ENCODE measurements around the gene TMX1. TPM values are rescaled to one million over a fixed set of nuclear protein-coding genes. Genes with fewer than 3 reads are reported as not detected.

The TMX1 gene
- total and polyA plus RNA-seq, 4 donors: 11.6 to 22.8 (median 19.4) TPM

- TF ChIP-seq RAD21 (IDR thresholded peaks at IDR 0.05) (no peak), FOXA1 (IDR thresholded peaks at IDR 0.05) (no peak), HNF4G (IDR thresholded peaks at IDR 0.05) (no peak), FOXA2 (IDR thresholded peaks at IDR 0.05) (no peak), GABPA (IDR thresholded peaks at IDR 0.05 in 1 of 2, conservative IDR thresholded peaks at IDR 0.05 in 1 of 2) (no peak), ATF3 (IDR thresholded peaks at IDR 0.05) (no peak), RXRA (IDR thresholded peaks at IDR 0.05) (no peak), NR2F2 (IDR thresholded peaks at IDR 0.05) (no peak), JUND (IDR thresholded peaks at IDR 0.05) (no peak), SP1 (IDR thresholded peaks at IDR 0.05) (no peak), YY1 (IDR thresholded peaks at IDR 0.05) (no peak), HNF4A (conservative IDR thresholded peaks at IDR 0.05) (no peak), EGR1 (IDR thresholded peaks at IDR 0.05; ENCODE audit: low read depth in 2 of 2) (no peak), TAF1 (conservative IDR thresholded peaks at IDR 0.05) (no peak), ZBTB33 (IDR thresholded peaks at IDR 0.05) (no peak)
- TF ChIP-seq, protein P1, sequence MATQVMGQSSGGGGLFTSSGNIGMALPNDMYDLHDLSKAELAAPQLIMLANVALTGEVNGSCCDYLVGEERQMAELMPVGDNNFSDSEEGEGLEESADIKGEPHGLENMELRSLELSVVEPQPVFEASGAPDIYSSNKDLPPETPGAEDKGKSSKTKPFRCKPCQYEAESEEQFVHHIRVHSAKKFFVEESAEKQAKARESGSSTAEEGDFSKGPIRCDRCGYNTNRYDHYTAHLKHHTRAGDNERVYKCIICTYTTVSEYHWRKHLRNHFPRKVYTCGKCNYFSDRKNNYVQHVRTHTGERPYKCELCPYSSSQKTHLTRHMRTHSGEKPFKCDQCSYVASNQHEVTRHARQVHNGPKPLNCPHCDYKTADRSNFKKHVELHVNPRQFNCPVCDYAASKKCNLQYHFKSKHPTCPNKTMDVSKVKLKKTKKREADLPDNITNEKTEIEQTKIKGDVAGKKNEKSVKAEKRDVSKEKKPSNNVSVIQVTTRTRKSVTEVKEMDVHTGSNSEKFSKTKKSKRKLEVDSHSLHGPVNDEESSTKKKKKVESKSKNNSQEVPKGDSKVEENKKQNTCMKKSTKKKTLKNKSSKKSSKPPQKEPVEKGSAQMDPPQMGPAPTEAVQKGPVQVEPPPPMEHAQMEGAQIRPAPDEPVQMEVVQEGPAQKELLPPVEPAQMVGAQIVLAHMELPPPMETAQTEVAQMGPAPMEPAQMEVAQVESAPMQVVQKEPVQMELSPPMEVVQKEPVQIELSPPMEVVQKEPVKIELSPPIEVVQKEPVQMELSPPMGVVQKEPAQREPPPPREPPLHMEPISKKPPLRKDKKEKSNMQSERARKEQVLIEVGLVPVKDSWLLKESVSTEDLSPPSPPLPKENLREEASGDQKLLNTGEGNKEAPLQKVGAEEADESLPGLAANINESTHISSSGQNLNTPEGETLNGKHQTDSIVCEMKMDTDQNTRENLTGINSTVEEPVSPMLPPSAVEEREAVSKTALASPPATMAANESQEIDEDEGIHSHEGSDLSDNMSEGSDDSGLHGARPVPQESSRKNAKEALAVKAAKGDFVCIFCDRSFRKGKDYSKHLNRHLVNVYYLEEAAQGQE (IDR thresholded peaks at IDR 0.05): no peak
- TF ChIP-seq, protein P2, sequence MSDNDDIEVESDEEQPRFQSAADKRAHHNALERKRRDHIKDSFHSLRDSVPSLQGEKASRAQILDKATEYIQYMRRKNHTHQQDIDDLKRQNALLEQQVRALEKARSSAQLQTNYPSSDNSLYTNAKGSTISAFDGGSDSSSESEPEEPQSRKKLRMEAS (IDR thresholded peaks at IDR 0.05): no peak
- TF ChIP-seq, protein P3, sequence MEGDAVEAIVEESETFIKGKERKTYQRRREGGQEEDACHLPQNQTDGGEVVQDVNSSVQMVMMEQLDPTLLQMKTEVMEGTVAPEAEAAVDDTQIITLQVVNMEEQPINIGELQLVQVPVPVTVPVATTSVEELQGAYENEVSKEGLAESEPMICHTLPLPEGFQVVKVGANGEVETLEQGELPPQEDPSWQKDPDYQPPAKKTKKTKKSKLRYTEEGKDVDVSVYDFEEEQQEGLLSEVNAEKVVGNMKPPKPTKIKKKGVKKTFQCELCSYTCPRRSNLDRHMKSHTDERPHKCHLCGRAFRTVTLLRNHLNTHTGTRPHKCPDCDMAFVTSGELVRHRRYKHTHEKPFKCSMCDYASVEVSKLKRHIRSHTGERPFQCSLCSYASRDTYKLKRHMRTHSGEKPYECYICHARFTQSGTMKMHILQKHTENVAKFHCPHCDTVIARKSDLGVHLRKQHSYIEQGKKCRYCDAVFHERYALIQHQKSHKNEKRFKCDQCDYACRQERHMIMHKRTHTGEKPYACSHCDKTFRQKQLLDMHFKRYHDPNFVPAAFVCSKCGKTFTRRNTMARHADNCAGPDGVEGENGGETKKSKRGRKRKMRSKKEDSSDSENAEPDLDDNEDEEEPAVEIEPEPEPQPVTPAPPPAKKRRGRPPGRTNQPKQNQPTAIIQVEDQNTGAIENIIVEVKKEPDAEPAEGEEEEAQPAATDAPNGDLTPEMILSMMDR (IDR thresholded peaks at IDR 0.05; ENCODE audit: low read depth, low read length, missing input control): no peak
- Histone ChIP-seq H3K4me1 (ENCODE audit: control insufficient read depth in 4 of 4, insufficient read depth in 4 of 4, low read length in 3 of 4) (no peaks in the 10 kb centered on the region), H3K4me3 (ENCODE audit: low read depth in 1 of 3, low read length in 3 of 3) (no peak overlapping the region), H3K27ac (ENCODE audit: low read depth in 1 of 2, low read length in 2 of 2) (no peak overlapping the region), H3K27me3 (ENCODE audit: control insufficient read depth in 4 of 4, insufficient read depth in 4 of 4, low read length in 3 of 4) (no peaks in the 10 kb centered on the region), H3K36me3 (ENCODE audit: control insufficient read depth in 4 of 4, insufficient read depth in 3 of 4, low read depth in 1 of 4, low read length in 3 of 4) (no peaks in the 10 kb centered on the region), H3K9me3 (ENCODE audit: control insufficient read depth in 4 of 4, low read length in 3 of 4) (no peaks in the 10 kb centered on the region), H3K9ac (ENCODE audit: low read depth in 1 of 2, low read length in 2 of 2) (no peak overlapping the region)
- no peak for DNase-seq (ENCODE audit: low spot score)
- WGBS: 86% methylated on average over 1 of the region's 1 CpG
These were observed 45.1 kb downstream of the TMX1 start for GRCh38 chr14:51285120-51285519.

All from liver (tissue), 9 donors.